H1 (cell line): ENCODE results near the gene CYTH1. TPM values are rescaled to one million over a fixed set of nuclear protein-coding genes. Genes with fewer than 3 reads are reported as not detected.

ENCODE experiments used
- CTCF ChIA-PET: fragments of 300-600 bp; sonication (Branson Sonifier 250); formaldehyde crosslinking; loops from one replicate; lab custom pipeline; 2021; ENCODE audit not compliant: partially characterized antibody; lab: Charles Lee
- POLR2A ChIA-PET: fragments of 300-600 bp; sonication (Branson Sonifier 250); formaldehyde crosslinking; loops from one replicate; lab custom pipeline; 2021; ENCODE audit warnings: inconsistent platforms; ENCODE audit not compliant: partially characterized antibody; lab: Charles Lee
- DNase-seq, 2 experiments: peaks; one replicate each; pipeline versions ENCODE4 v3.0.0 to v3.0.0-alpha.2; 2010 to 2022; ENCODE audit warnings: low spot score in 2 of 2, low read depth in 1 of 2, mixed read lengths in 1 of 2
- FAIRE-seq: peaks from 2 replicates; lab custom pipeline; 2011; peaks lifted over from hg19 to GRCh38; lab: Jason Lieb, UNC
- H2AFZ ChIP-seq: 2 replicates; pipeline ENCODE4 v1.8.1; 2012; ENCODE audit warnings: low read length, inconsistent platforms
- H2AK5ac ChIP-seq: 2 replicates; pipeline ENCODE4 v1.6.1; 2013; ENCODE audit warnings: low read depth, low read length
- H2BK120ac ChIP-seq: replicated peaks from 2 replicates; pipeline ENCODE3; 2013; ENCODE audit warnings: low read depth, low read length, inconsistent platforms
- H2BK12ac ChIP-seq: 2 replicates; pipeline ENCODE4 v1.6.1; 2013; ENCODE audit warnings: low read depth, low read length
- H2BK15ac ChIP-seq: 2 replicates; pipeline ENCODE4 v1.6.1; 2013; ENCODE audit warnings: low read length
- H2BK20ac ChIP-seq: 2 replicates; pipeline ENCODE4 v1.6.1; 2013; ENCODE audit warnings: low read length
- H2BK5ac ChIP-seq: 2 replicates; pipeline ENCODE4 v1.6.1; 2013; ENCODE audit warnings: low read depth, low read length
- H3K14ac ChIP-seq: 2 replicates; pipeline ENCODE4 v1.6.1; 2013; ENCODE audit warnings: inconsistent platforms; ENCODE audit not compliant: insufficient read length
- H3K18ac ChIP-seq: 2 replicates; pipeline ENCODE4 v1.6.1; 2013; ENCODE audit warnings: low read length; ENCODE audit errors: extremely low read depth
- H3K23ac ChIP-seq: 2 replicates; pipeline ENCODE4 v1.6.1; 2013; ENCODE audit warnings: inconsistent platforms; ENCODE audit not compliant: insufficient read length
- H3K23me2 ChIP-seq: 2 replicates; pipeline ENCODE4 v1.6.1; 2013; ENCODE audit warnings: low read depth, low read length
- H3K27ac ChIP-seq: 2 replicates; pipeline ENCODE4 v1.6.1; 2011; ENCODE audit warnings: low read depth, low read length, inconsistent platforms
- H3K27me3 ChIP-seq, 4 experiments: replicated peaks in 1 of 4; 1 replicate in 1 of 4; 2 replicates in 3 of 4; pipeline versions ENCODE4 v1.6.1 to v1.8.1; 2011 to 2013; ENCODE audit warnings: low read length in 3 of 4, mild to moderate bottlenecking in 3 of 4, inconsistent platforms in 2 of 4, mixed read lengths in 2 of 4, moderate library complexity in 1 of 4; ENCODE audit not compliant: control insufficient read depth in 3 of 4, insufficient read depth in 3 of 4; ENCODE audit errors: extremely low read depth in 1 of 4
- H3K36me3 ChIP-seq, 4 experiments: 2 replicates each; pipeline versions ENCODE4 v1.6.1 to v1.8.1; 2011 to 2013; ENCODE audit warnings: mild to moderate bottlenecking in 4 of 4, low read length in 3 of 4, moderate library complexity in 2 of 4, control low read depth in 1 of 4, inconsistent platforms in 1 of 4; ENCODE audit not compliant: insufficient read depth in 4 of 4, control insufficient read depth in 2 of 4
- H3K4ac ChIP-seq: replicated peaks from 2 replicates; pipeline ENCODE3; 2013; ENCODE audit warnings: low read length, low read depth, mixed read lengths, inconsistent platforms; ENCODE audit not compliant: insufficient read length
- H3K4me1 ChIP-seq, 4 experiments: replicated peaks in 1 of 4; 1 replicate in 1 of 4; 2 replicates in 3 of 4; pipeline versions ENCODE4 v1.6.1 to v1.8.1; 2011 to 2013; ENCODE audit warnings: low read length in 3 of 4, inconsistent platforms in 2 of 4, mixed read lengths in 1 of 4; ENCODE audit not compliant: insufficient read depth in 4 of 4, control insufficient read depth in 3 of 4
- H3K4me2 ChIP-seq, 2 experiments: 2 replicates each; pipeline versions ENCODE4 v1.6.1 to v1.8.1; 2011 to 2013; ENCODE audit warnings: low read depth in 2 of 2, low read length in 2 of 2, control low read depth in 1 of 2, inconsistent platforms in 1 of 2, mild to moderate bottlenecking in 1 of 2; ENCODE audit not compliant: insufficient read depth in 1 of 2
- H3K4me3 ChIP-seq, 4 experiments: fragments of 200-600, 300-600 bp in 1 of 4; sonication (generic), shearing (Covaris generic), sonication (Bioruptor Twin) in 1 of 4; 2 replicates each; pipeline versions ENCODE4 v1.5.1 to v1.8.1; 2011 to 2016; ENCODE audit warnings: low read length in 4 of 4, low read depth in 3 of 4, control low read depth in 2 of 4, inconsistent platforms in 2 of 4, mild to moderate bottlenecking in 2 of 4, mixed read lengths in 1 of 4, moderate library complexity in 1 of 4; ENCODE audit not compliant: insufficient read depth in 2 of 4; ENCODE audit errors: extremely low read depth in 1 of 4
- H3K56ac ChIP-seq: replicated peaks from 2 replicates; pipeline ENCODE3; 2013; ENCODE audit warnings: low read depth, mild to moderate bottlenecking, mixed read lengths, low read length, inconsistent platforms; ENCODE audit not compliant: insufficient read length
- H3K79me1 ChIP-seq: 2 replicates; pipeline ENCODE4 v1.6.1; 2013; ENCODE audit warnings: low read depth, low read length, control low read depth
- H3K79me2 ChIP-seq, 2 experiments: 2 replicates each; pipeline versions ENCODE4 v1.6.1 to v1.8.1; 2012 to 2013; ENCODE audit warnings: low read length in 2 of 2, mild to moderate bottlenecking in 2 of 2, inconsistent platforms in 1 of 2; ENCODE audit not compliant: insufficient read depth in 2 of 2, control insufficient read depth in 1 of 2
- H3K9ac ChIP-seq, 4 experiments: replicated peaks in 1 of 4; 1 replicate in 1 of 4; 2 replicates in 3 of 4; pipeline versions ENCODE4 v1.6.1 to v1.8.1; 2011 to 2013; ENCODE audit warnings: low read depth in 3 of 4, low read length in 3 of 4, control low read depth in 2 of 4, mild to moderate bottlenecking in 2 of 4, moderate library complexity in 2 of 4, inconsistent platforms in 1 of 4; ENCODE audit errors: extremely low read depth in 1 of 4
- H3K9me3 ChIP-seq, 2 experiments: 2 replicates each; pipeline versions ENCODE4 v1.6.1 to v1.8.1; 2012 to 2013; ENCODE audit warnings: mild to moderate bottlenecking in 2 of 2, moderate library complexity in 2 of 2, control low read depth in 1 of 2, inconsistent platforms in 1 of 2, low read depth in 1 of 2, low read length in 1 of 2, mixed read lengths in 1 of 2; ENCODE audit not compliant: insufficient read depth in 2 of 2
- H4K20me1 ChIP-seq, 2 experiments: replicated peaks in 1 of 2; 2 replicates each; pipeline versions ENCODE3 to v1.8.1; 2011 to 2013; ENCODE audit warnings: inconsistent platforms in 2 of 2, low read length in 2 of 2, mild to moderate bottlenecking in 1 of 2; ENCODE audit not compliant: insufficient read depth in 2 of 2, control insufficient read depth in 1 of 2
- H4K5ac ChIP-seq: 2 replicates; pipeline ENCODE4 v1.6.1; 2013; ENCODE audit warnings: low read length, low read depth, mixed read lengths, inconsistent platforms; ENCODE audit not compliant: insufficient read length
- H4K8ac ChIP-seq: 2 replicates; pipeline ENCODE4 v1.8.0; 2013; ENCODE audit warnings: mild to moderate bottlenecking, moderate library complexity, low read length, inconsistent platforms; ENCODE audit not compliant: insufficient read depth; ENCODE audit errors: extremely low read depth
- H4K91ac ChIP-seq: replicated peaks from 2 replicates; pipeline ENCODE3; 2013; ENCODE audit warnings: low read length, mixed read lengths, inconsistent platforms; ENCODE audit not compliant: insufficient read length
- CEBPB ChIP-seq: IDR thresholded peaks from 2 replicates; pipeline ENCODE4 v1.6.1; 2012; ENCODE audit warnings: low read depth, low read length
- CHD2 ChIP-seq: IDR thresholded peaks from 2 replicates; pipeline ENCODE4 v1.6.1; 2012; ENCODE audit warnings: low read length, improper control_type of control experiment
- HDAC6 ChIP-seq: IDR thresholded peaks from one replicate; pipeline ENCODE4 v1.7.1; 2012; ENCODE audit warnings: low read depth, mild to moderate bottlenecking, inconsistent platforms, low read length, moderate library complexity
- JUN ChIP-seq: IDR thresholded peaks from 2 replicates; pipeline ENCODE4 v1.6.1; 2011; ENCODE audit warnings: low read depth, mild to moderate bottlenecking, improper control_type of control experiment, low read length
- MAFK ChIP-seq: IDR thresholded peaks from 2 replicates; pipeline ENCODE4 v1.6.1; 2012; ENCODE audit warnings: low read depth, mild to moderate bottlenecking, improper control_type of control experiment, low read length
- MAX ChIP-seq: IDR thresholded peaks from 2 replicates; pipeline ENCODE4 v1.6.1; 2012; ENCODE audit warnings: inconsistent platforms
- SP4 ChIP-seq: IDR thresholded peaks from 2 replicates; pipeline ENCODE4 v1.6.1; 2012; ENCODE audit warnings: low read length, inconsistent platforms
- TAF7 ChIP-seq: optimal IDR thresholded peaks from 2 replicates; pipeline ENCODE3; 2011; ENCODE audit warnings: low read depth, mild to moderate bottlenecking, inconsistent platforms, low read length, moderate library complexity, borderline replicate concordance
- TCF12 ChIP-seq: IDR thresholded peaks from 2 replicates; pipeline ENCODE4 v1.6.1; 2011; ENCODE audit warnings: low read depth, mild to moderate bottlenecking, low read length
- ZNF274 ChIP-seq: IDR thresholded peaks from 2 replicates; pipeline ENCODE4 v1.7.0; 2012; ENCODE audit warnings: low read length, borderline replicate concordance; ENCODE audit errors: extremely low read depth
- WGBS, 2 experiments: shearing (Covaris generic) in 1 of 2; methylation state at CpG; one replicate each; pipeline versions ENCODE4 v1.1.6 to v1.1.7; 2013 to 2015; ENCODE audit warnings: low lambda C conversion rate in 2 of 2, mixed read lengths in 2 of 2, inconsistent platforms in 1 of 2, low coverage in 1 of 2, missing lambda C conversion rate in 1 of 2; ENCODE audit not compliant: insufficient replicate concordance in 2 of 2, insufficient coverage in 1 of 2, insufficient read length in 1 of 2; ENCODE audit errors: extremely low coverage in 1 of 2, missing lambda C conversion rate in 1 of 2; 5-methylcytosine and 5-hydroxymethylcytosine counted together
- polyA plus RNA-seq, 7 experiments: library from polyadenylated mRNA; depleted of rRNA in 3 of 7; stranded (reverse) in 5 of 7; unstranded in 2 of 7; fragments of >200 nt in 5 of 7; fragments of 200-250 nt in 2 of 7; gene quantifications; 1 replicate in 5 of 7; 2 replicates in 1 of 7; 4 replicates in 1 of 7; pipeline versions ENCODE4 v1.2.1 to v1.2.3, GENCODE V29; 2011 to 2013; ENCODE audit warnings: missing spikeins in 2 of 7, mixed read lengths in 2 of 7
- total RNA-seq: library from RNA; stranded (reverse); fragmentation: NEBNext Ultra II Directional; extraction: Animal tissue kit (Norgen Biotek cat#: 25700); gene quantifications from 2 replicates; pipeline ENCODE4 v1.2.1, GENCODE V29; 2021

Gene CYTH1
- total and polyA plus RNA-seq, 2 of the 8 experiments (the other 6 are each of a cell fraction or from before 2014, with no cell fraction given): 12.8 to 14.8 TPM

GRCh38 chr17:78707016-78707415 lies 75.1 kb downstream of the CYTH1 start:
- WGBS, 2 experiments: 87% methylated on average over 7 of the region's 7 CpGs; no CpG with 5 or more reads in 1 of the 2 experiments
- no peak overlapping the region for H3K27ac ChIP-seq
- H4K91ac ChIP-seq: no peak overlapping the region
- no peak overlapping the region for H3K4me3 ChIP-seq
- no peak overlapping the region for H3K4me2 ChIP-seq
- no peaks in the 10 kb centered on the region for H3K23me2 ChIP-seq
- no peak overlapping the region for H2BK12ac ChIP-seq
- H3K56ac ChIP-seq: no peak overlapping the region
- H3K79me1 ChIP-seq: no peaks in the 10 kb centered on the region
- H3K27me3 ChIP-seq: no peaks in the 10 kb centered on the region
- no peaks in the 10 kb centered on the region for H3K4me1 ChIP-seq
- no peak overlapping the region for H4K5ac ChIP-seq
- no peaks in the 10 kb centered on the region for H3K36me3 ChIP-seq
- H4K20me1 ChIP-seq: peaks cover 3 to 4% of the 10 kb centered on the region in 2 experiments
- POLR2A ChIA-PET: interaction anchor here (0.6 kb wide), 2 partner anchors 16 to 537 kb away, joined by 3 to 4 read pairs; no protein-coding TSS in a partner anchor
- no peak overlapping the region for H2AFZ ChIP-seq
- H3K4ac ChIP-seq: no peak overlapping the region
- no peak overlapping the region for H2BK20ac ChIP-seq
- no peak overlapping the region for H3K23ac ChIP-seq
- H3K18ac ChIP-seq: no peak overlapping the region
- no peak overlapping the region for H4K8ac ChIP-seq
- H2BK120ac ChIP-seq: no peak overlapping the region
- no peak overlapping the region for H2BK15ac ChIP-seq
- H3K9me3 ChIP-seq: no peaks in the 10 kb centered on the region
- TF ChIP-seq MAFK (no peak), ZNF274 (no peak), CHD2 (no peak), HDAC6 (no peak), TAF7 (no peak), MAX (no peak), JUN (no peak), SP4 (no peak), CEBPB (no peak), TCF12 (no peak)
- TF ChIP-seq, all 59 proteins: peak for 0
- CTCF ChIA-PET: interaction anchor here (0.7 to 7.4 kb wide), 22 partner anchors 8 to 531 kb away, joined by 3 to 92 read pairs (median 6); no protein-coding TSS in a partner anchor
- FAIRE-seq (no peak), DNase-seq (no peak)
- Histone ChIP-seq H3K79me2 (no peaks in the 10 kb centered on the region), H3K14ac (no peak overlapping the region), H3K9ac (no peak overlapping the region), H2BK5ac (no peak overlapping the region), H2AK5ac (no peak overlapping the region)
